B cell (primary cell): ENCODE measurements around the gene RAMAC. TPM values are rescaled to one million over a fixed set of nuclear protein-coding genes. Genes with fewer than 3 reads are reported as not detected.

ENCODE experiments used
- ATAC-seq: fragments of 200-7000 bp; cut with Tn5 transposase; one replicate; pipeline ENCODE4 v1.10.0; 2021; ENCODE audit warnings: low read depth, mild to moderate bottlenecking, moderate number of reproducible peaks, moderate library complexity
- CTCF ChIA-PET: fragments of 350-600 bp; sonication (Branson Sonifier 250); formaldehyde crosslinking; loops from one replicate; lab custom pipeline; 2021; ENCODE audit warnings: antibody characterized with exemption, inconsistent platforms; lab: Charles Lee
- POLR2A ChIA-PET: fragments of 350-600 bp; sonication (Branson Sonifier 250); formaldehyde crosslinking; loops from one replicate; lab custom pipeline; 2021; ENCODE audit warnings: antibody characterized with exemption; lab: Charles Lee
- DNase-seq: peaks from one replicate; pipeline ENCODE4 v3.0.0; 2013
- H2AFZ ChIP-seq: 2 replicates; pipeline ENCODE4 v1.6.1; 2012; ENCODE audit warnings: mild to moderate bottlenecking, low read depth, low read length; ENCODE audit not compliant: insufficient read depth, poor library complexity, severe bottlenecking
- H3K27ac ChIP-seq, 2 donors: 1 replicate in 1 of 2; 2 replicates in 1 of 2; pipeline ENCODE4 v1.5.1; 2012 to 2013; ENCODE audit warnings: low read length in 2 of 2, mild to moderate bottlenecking in 2 of 2, moderate library complexity in 1 of 2
- H3K27me3 ChIP-seq, 4 experiments: fragments of 200-600 bp in 1 of 4; sonication (generic) in 1 of 4; replicated peaks in 1 of 4; 1 replicate in 2 of 4; 2 replicates in 2 of 4; pipeline versions ENCODE4 v1.6.1 to v1.7.0; 2013 to 2016; ENCODE audit warnings: low read length in 3 of 4, mild to moderate bottlenecking in 2 of 4, mixed read lengths in 1 of 4, moderate library complexity in 1 of 4; ENCODE audit not compliant: insufficient read depth in 4 of 4, control insufficient read depth in 3 of 4; ENCODE audit errors: control extremely low read depth in 1 of 4
- H3K36me3 ChIP-seq, 2 experiments: replicated peaks in 1 of 2; 1 replicate in 1 of 2; 2 replicates in 1 of 2; pipeline versions ENCODE4 v1.6.1 to v1.7.1; 2013; ENCODE audit warnings: low read length in 1 of 2; ENCODE audit not compliant: insufficient read depth in 2 of 2, control insufficient read depth in 1 of 2; ENCODE audit errors: control extremely low read depth in 1 of 2, extremely low read depth in 1 of 2
- H3K4me1 ChIP-seq, 2 donors: fragments of 200-600 bp in 1 of 2; sonication (generic) in 1 of 2; 1 replicate in 1 of 2; 2 replicates in 1 of 2; pipeline versions ENCODE4 v1.5.1 to v1.6.1; 2013 to 2017; ENCODE audit warnings: low read length in 2 of 2; ENCODE audit not compliant: control insufficient read depth in 2 of 2, insufficient read depth in 2 of 2
- H3K4me2 ChIP-seq: replicated peaks from 2 replicates; pipeline ENCODE3; 2012; ENCODE audit warnings: mild to moderate bottlenecking, low read depth, low read length; ENCODE audit not compliant: poor library complexity, severe bottlenecking
- H3K4me3 ChIP-seq, 5 experiments: fragments of 200-600 bp in 1 of 5; sonication (generic) in 1 of 5; 1 replicate in 3 of 5; 2 replicates in 2 of 5; pipeline versions ENCODE4 v1.5.1 to v1.7.0; 2011 to 2016; ENCODE audit warnings: low read length in 4 of 5, mild to moderate bottlenecking in 4 of 5, low read depth in 2 of 5, control low read depth in 1 of 5, moderate library complexity in 1 of 5; ENCODE audit not compliant: insufficient read depth in 1 of 5; ENCODE audit errors: control extremely low read depth in 1 of 5, extremely low read depth in 1 of 5
- H3K79me2 ChIP-seq: fragments of 200-600 bp; sonication (generic); one replicate; pipeline ENCODE4 v1.6.0; 2016; ENCODE audit warnings: low read length; ENCODE audit not compliant: control insufficient read depth, insufficient read depth
- H3K9ac ChIP-seq: fragments of 200-600 bp; sonication (generic); 2 replicates; pipeline ENCODE4 v1.6.1; 2017; ENCODE audit warnings: mild to moderate bottlenecking, low read length, moderate library complexity
- H3K9me3 ChIP-seq, 3 donors: one replicate each; pipeline versions ENCODE4 v1.6.1 to v1.7.1; 2013; ENCODE audit warnings: low read length in 2 of 3; ENCODE audit not compliant: control insufficient read depth in 2 of 3, insufficient read depth in 1 of 3; ENCODE audit errors: control extremely low read depth in 1 of 3
- H4K20me1 ChIP-seq: 2 replicates; pipeline ENCODE4 v1.6.0; 2012; ENCODE audit warnings: mild to moderate bottlenecking, low read length; ENCODE audit not compliant: insufficient read depth, control insufficient read depth, poor library complexity, severe bottlenecking
- H3K27ac Mint-ChIP-seq: one replicate; pipeline ENCODE4 v1.8.0; 2021; ENCODE audit warnings: mixed read lengths
- H3K27me3 Mint-ChIP-seq: one replicate; pipeline ENCODE4 v1.8.0; 2021; ENCODE audit warnings: mixed read lengths
- H3K4me1 Mint-ChIP-seq: one replicate; pipeline ENCODE4 v1.8.0; 2021; ENCODE audit warnings: mixed read lengths
- H3K4me3 Mint-ChIP-seq: one replicate; pipeline ENCODE4 v1.8.0; 2021; ENCODE audit warnings: mixed read lengths
- H3K9me3 Mint-ChIP-seq: one replicate; pipeline ENCODE4 v1.8.0; 2022; ENCODE audit warnings: mixed read lengths; ENCODE audit not compliant: insufficient read depth
- CTCF ChIP-seq: fragments of 200-600 bp; IDR thresholded peaks from one replicate; pipeline ENCODE4 v1.8.0; 2022; ENCODE audit warnings: antibody characterized with exemption, mild to moderate bottlenecking
- EZH2 ChIP-seq: IDR thresholded peaks from 2 replicates; pipeline ENCODE4 v1.6.1; 2012; ENCODE audit warnings: borderline replicate concordance, low read depth, mild to moderate bottlenecking, moderate library complexity, low read length; ENCODE audit not compliant: insufficient read depth, poor library complexity, severe bottlenecking
- WGBS: methylation state at CpG from one replicate; pipeline ENCODE4 v1.1.5; 2013; ENCODE audit warnings: missing lambda C conversion rate; ENCODE audit not compliant: insufficient coverage; 5-methylcytosine and 5-hydroxymethylcytosine counted together
- intact Hi-C: fragments of 100-400 bp; cut with micrococcal nuclease; formaldehyde crosslinking; loops from one replicate; pipeline ENCODE4 v1.10.0; 2022
- polyA plus RNA-seq: library from polyadenylated mRNA; depleted of rRNA; stranded (reverse); fragments of >200 nt; gene quantifications from 2 replicates; pipeline ENCODE4 v1.2.3, GENCODE V29; 2012
- total RNA-seq, 2 donors: library from RNA; stranded (reverse); fragments of 120-200 nt in 1 of 2; gene quantifications; 1 replicate in 1 of 2; 2 replicates in 1 of 2; pipeline versions ENCODE4 v1.2.3 to v1.2.4, GENCODE V29; 2013 to 2022

Gene RAMAC
- total and polyA plus RNA-seq, 2 donors (not counting 1 experiment from before 2014, with no cell fraction given), result 7.7 to 20.2 TPM

- WGBS, result 100% methylated on average over 2 of the region's 7 CpGs
- no peaks in the 10 kb centered on the region for H3K27me3 ChIP-seq
- ChIA-PET CTCF (no interaction called here), POLR2A (no interaction called here)
- H3K4me3 ChIP-seq, result no peak overlapping the region
- H4K20me1 ChIP-seq, result no peaks in the 10 kb centered on the region
- no peak overlapping the region for H2AFZ ChIP-seq
- intact Hi-C loops, result no loop called here
- ATAC-seq (no peak), DNase-seq (no peak)
- H3K27me3 Mint-ChIP-seq, result no peaks in the 10 kb centered on the region
- no peak for TF ChIP-seq CTCF
- TF ChIP-seq EZH2, result no peak
- H3K9me3 Mint-ChIP-seq, result no peaks in the 10 kb centered on the region
- no peaks in the 10 kb centered on the region for H3K4me1 Mint-ChIP-seq
- no peaks in the 10 kb centered on the region for H3K9me3 ChIP-seq
- no peak overlapping the region for H3K27ac Mint-ChIP-seq
- H3K27ac ChIP-seq, result no peak overlapping the region
- no peak overlapping the region for H3K4me2 ChIP-seq
- H3K4me3 Mint-ChIP-seq, result no peak overlapping the region
- no peak overlapping the region for H3K9ac ChIP-seq
- no peaks in the 10 kb centered on the region for H3K4me1 ChIP-seq
- H3K79me2 ChIP-seq, result no peaks in the 10 kb centered on the region
- no peaks in the 10 kb centered on the region for H3K36me3 ChIP-seq
Observed at GRCh38 chr15:82963471-82964341, 22.3 kb upstream of the RAMAC start.

GRCh38 chr15:82964890-82965289 is 21.1 kb upstream of the RAMAC start:
- ChIA-PET CTCF (no interaction called here), POLR2A (no interaction called here)
- H3K27me3 ChIP-seq, result no peaks in the 10 kb centered on the region
- no peak overlapping the region for H3K9ac ChIP-seq
- ATAC-seq (no peak), DNase-seq (no peak)
- Mint-ChIP-seq H3K27ac (no peak overlapping the region), H3K27me3 (no peaks in the 10 kb centered on the region), H3K4me3 (no peak overlapping the region), H3K4me1 (no peaks in the 10 kb centered on the region), H3K9me3 (no peaks in the 10 kb centered on the region)
- no peak overlapping the region for H3K4me3 ChIP-seq
- TF ChIP-seq CTCF (no peak), EZH2 (no peak)
- no peaks in the 10 kb centered on the region for H4K20me1 ChIP-seq
- intact Hi-C loops, result no loop called here
- H3K9me3 ChIP-seq, result no peaks in the 10 kb centered on the region
- H3K27ac ChIP-seq, result no peak overlapping the region
- no peaks in the 10 kb centered on the region for H3K36me3 ChIP-seq
- no peak overlapping the region for H3K4me2 ChIP-seq
- H3K4me1 ChIP-seq, result no peaks in the 10 kb centered on the region
- no peaks in the 10 kb centered on the region for H3K79me2 ChIP-seq
- 100% methylated on average over 2 of the region's 5 CpGs for WGBS
- H2AFZ ChIP-seq, result no peak overlapping the region
